Fibroblast of pulmonary artery (primary cell): ENCODE results near the gene PTGDR2.
"Not testable (repeated sequence)": the region's sequence is repeated elsewhere in the genome, so short reads cannot be mapped to it uniquely, and the experiment has no call there.

Source experiments
- DNase-seq: peaks from one replicate; pipeline ENCODE4 v3.0.0-alpha.2; 2010; ENCODE audit warnings: low read depth
- H3K4me3 ChIP-seq: replicated peaks from 2 replicates; pipeline ENCODE4 v1.5.1; 2011; ENCODE audit warnings: low read depth, mild to moderate bottlenecking, control low read depth, low read length, moderate library complexity
- TF ChIP-seq, protein P1 (sequence below): IDR thresholded peaks from 2 replicates; pipeline ENCODE4 v1.5.1; 2011; ENCODE audit warnings: mild to moderate bottlenecking, control low read depth, low read length, inconsistent platforms; ENCODE audit errors: missing control alignments

The PTGDR2 gene

GRCh38 chr11:60830478-60831142 lies 25.1 kb downstream of the PTGDR2 start:
- TF ChIP-seq, protein P1, sequence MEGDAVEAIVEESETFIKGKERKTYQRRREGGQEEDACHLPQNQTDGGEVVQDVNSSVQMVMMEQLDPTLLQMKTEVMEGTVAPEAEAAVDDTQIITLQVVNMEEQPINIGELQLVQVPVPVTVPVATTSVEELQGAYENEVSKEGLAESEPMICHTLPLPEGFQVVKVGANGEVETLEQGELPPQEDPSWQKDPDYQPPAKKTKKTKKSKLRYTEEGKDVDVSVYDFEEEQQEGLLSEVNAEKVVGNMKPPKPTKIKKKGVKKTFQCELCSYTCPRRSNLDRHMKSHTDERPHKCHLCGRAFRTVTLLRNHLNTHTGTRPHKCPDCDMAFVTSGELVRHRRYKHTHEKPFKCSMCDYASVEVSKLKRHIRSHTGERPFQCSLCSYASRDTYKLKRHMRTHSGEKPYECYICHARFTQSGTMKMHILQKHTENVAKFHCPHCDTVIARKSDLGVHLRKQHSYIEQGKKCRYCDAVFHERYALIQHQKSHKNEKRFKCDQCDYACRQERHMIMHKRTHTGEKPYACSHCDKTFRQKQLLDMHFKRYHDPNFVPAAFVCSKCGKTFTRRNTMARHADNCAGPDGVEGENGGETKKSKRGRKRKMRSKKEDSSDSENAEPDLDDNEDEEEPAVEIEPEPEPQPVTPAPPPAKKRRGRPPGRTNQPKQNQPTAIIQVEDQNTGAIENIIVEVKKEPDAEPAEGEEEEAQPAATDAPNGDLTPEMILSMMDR, result no peak
- H3K4me3 ChIP-seq, result no peak overlapping the region
- DNase-seq, result no peak

DNA sequence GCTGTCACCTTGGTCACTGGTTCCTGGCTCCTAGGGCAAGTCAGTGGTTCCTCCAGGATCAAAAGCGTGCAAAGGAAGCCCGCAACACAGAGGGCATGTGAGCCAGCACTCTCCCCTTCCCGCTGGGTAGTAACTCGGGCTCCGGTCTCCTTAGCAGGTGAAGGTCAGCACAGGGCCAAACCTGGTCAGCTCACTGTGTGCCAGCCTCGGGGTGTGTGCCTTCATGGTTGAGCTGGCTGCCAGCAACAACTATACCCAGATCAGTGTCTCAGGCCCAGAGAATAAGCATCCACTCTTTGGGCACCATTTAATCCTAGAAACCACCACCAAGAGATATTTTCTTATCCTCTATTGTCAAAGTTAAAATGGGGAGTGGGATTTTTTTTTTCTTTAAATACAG lies 30.0 kb downstream of the PTGDR2 start:
- no peak for DNase-seq
- H3K4me3 ChIP-seq, result no peak overlapping the region
- TF ChIP-seq, protein P1, result no peak

DNA sequence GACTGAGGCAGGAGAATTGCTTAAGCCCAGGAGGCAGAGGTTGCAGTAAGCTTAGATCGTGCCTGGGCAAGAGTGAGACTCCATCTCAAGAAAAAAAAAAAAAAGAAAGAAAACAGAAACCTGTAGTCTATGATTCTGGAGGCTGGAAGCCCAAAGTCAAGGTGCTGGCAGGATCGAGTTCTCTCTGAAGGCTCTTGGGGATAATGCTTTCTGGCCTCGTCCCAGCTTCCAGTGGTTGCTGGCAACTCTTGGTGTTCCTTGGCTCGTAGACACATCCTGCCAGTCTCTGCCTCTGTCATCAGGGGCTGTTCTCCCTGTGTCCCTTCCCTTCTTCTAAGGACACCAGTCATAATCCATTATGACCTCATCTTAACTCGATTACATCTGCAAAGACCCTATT lies 30.6 kb downstream of the PTGDR2 start:
- no peak overlapping the region for H3K4me3 ChIP-seq
- TF ChIP-seq, protein P1, result no peak
- DNase-seq, result no peak

- H3K4me3 ChIP-seq, DNase-seq: not testable (repeated sequence)
Measured at GRCh38 chr11:60823745-60824306, 31.9 kb downstream of the PTGDR2 start.

DNA sequence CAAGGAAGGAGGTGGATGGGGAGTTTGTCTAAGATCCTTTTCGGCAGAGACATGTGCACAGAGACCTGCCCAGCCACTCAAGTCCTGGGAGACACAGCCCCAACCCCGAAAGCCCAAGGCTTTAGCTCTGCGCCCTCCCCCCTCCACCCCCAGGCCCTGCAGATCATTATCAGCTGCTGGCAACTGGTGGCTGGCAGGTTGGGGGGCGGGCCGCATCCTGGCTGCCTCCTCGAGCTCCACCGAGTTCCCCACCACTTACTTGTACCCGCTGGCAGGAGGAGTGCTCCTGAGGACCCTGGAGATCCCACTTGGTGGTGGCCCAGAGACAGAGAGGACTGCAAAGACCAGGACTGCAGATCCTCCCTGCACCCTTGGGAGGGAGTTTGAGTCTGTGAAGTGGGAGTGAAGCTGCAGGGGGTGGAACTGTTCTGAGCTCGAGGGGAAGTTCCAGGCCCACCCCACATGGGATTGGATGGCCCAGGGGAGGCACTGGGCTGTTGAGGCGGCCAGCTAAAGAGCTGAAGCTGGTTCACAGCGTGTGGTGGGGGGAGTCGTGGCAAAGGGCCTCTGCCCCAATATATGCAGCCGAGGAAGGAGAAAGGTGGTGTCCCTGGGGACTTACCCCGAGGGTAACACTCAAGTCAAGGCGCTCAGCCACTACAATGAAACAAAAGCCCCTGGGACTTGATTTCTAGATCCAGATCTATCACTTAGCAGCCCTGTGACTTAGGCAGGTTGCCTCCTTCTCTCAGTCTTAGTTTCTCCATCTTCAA lies 33.7 kb downstream of the PTGDR2 start:
- DNase-seq, result no peak
- TF ChIP-seq, protein P1, result no peak
- H3K4me3 ChIP-seq, result no peak overlapping the region

DNA sequence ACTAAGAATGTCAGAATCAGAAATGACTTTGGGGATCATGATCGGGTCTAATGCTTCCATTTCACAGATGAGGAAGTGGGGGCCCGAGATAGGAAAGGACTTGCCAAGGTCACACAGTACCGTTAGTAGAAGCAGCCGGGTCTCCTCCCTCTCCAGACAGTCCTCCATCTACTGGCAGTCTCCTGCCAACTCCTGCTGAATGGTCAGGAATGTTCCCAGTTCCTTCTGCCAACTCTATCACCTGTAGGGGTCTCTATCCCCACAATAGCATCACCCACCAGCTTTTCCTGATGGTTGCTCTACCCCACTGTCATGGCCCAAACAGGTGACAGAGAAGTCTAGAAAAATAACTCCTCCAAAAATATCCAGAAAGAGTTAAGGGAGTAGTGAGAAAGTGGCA lies 37.7 kb downstream of the PTGDR2 start:
- TF ChIP-seq, protein P1, result no peak

DNA sequence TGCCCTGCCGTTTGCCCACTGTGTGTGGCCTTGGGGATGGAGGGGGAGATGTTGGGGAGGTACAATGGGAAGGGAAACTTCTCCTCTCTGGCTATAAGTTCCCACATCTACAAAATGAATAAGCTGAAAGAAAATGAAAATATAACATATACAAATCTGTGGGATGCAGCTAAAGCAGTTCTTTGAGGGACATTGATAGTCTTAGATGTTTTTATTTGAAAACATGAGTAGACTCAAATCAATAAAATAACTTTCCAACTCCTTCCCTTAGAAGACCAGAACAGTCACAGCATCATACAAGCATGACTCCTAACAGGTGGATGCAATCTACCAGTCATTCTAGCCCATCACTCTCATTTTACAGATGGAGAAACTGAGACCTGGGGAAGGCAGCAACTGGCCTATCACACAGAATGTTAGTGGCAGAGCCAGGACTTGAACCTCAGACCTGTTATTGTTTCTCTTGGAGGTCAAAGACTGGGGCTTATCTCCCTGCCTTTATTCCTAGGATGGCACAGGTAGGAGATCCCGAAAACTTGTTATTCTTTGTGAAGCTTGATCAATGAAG lies 39.1 kb downstream of the PTGDR2 start:
- TF ChIP-seq, protein P1, result no peak
- no peak overlapping the region for H3K4me3 ChIP-seq
- DNase-seq, result no peak

More for the DNA sequence above, 37.7 kb downstream of the PTGDR2 start:
- no peak overlapping the region for H3K4me3 ChIP-seq
- DNase-seq, result no peak
